Endothelial cell of umbilical vein (primary cell): ENCODE data around the gene CORO2B. TPM values are rescaled to one million over a fixed set of nuclear protein-coding genes. Genes with fewer than 3 reads are reported as not detected.

ENCODE experiments used
- BruUV-seq: library from RNA; stranded (reverse); fragments of 400-500 nt; replicated peaks from 2 replicates; lab custom pipeline; 2021; lab: Mats Ljungman, UMichigan
- CTCF ChIA-PET: fragments of 300-600, 350-600 bp; sonication (Branson Sonifier 250); formaldehyde crosslinking; loops from one replicate; lab custom pipeline; 2021; ENCODE audit warnings: antibody characterized with exemption, inconsistent platforms; lab: Charles Lee
- POLR2A ChIA-PET: fragments of 300-600, 350-600 bp; sonication (Branson Sonifier 250); formaldehyde crosslinking; loops from one replicate; lab custom pipeline; 2021; ENCODE audit warnings: antibody characterized with exemption, inconsistent platforms; lab: Charles Lee
- DNase-seq: peaks from one replicate; pipeline ENCODE4 v3.0.0-alpha.2; 2011; ENCODE audit warnings: low read depth, low spot score
- FAIRE-seq: peaks from 2 replicates; lab custom pipeline; 2011; peaks lifted over from hg19 to GRCh38; lab: Jason Lieb, UNC
- H2AFZ ChIP-seq: 2 replicates; pipeline ENCODE4 v1.6.0; 2012; ENCODE audit warnings: low read depth, low read length, control low read depth, inconsistent platforms
- H3K27ac ChIP-seq: 2 replicates; pipeline ENCODE4 v1.5.1; 2011; ENCODE audit warnings: low read depth, mild to moderate bottlenecking, control low read depth, low read length, moderate library complexity; ENCODE audit not compliant: insufficient read depth
- H3K27me3 ChIP-seq, 2 experiments: 2 replicates each; pipeline versions ENCODE4 v1.6.0 to v1.6.1; 2011; ENCODE audit warnings: low read length in 2 of 2, mixed read lengths in 1 of 2; ENCODE audit not compliant: control insufficient read depth in 2 of 2, insufficient read depth in 2 of 2
- H3K36me3 ChIP-seq, 2 experiments: 2 replicates in 1 of 2; 3 replicates in 1 of 2; pipeline ENCODE4 v1.5.1; 2011; ENCODE audit warnings: low read length in 2 of 2, mild to moderate bottlenecking in 1 of 2, moderate library complexity in 1 of 2; ENCODE audit not compliant: control insufficient read depth in 2 of 2, insufficient read depth in 2 of 2; ENCODE audit errors: extremely low read depth in 1 of 2
- H3K4me1 ChIP-seq: 3 replicates; pipeline ENCODE4 v1.5.1; 2011; ENCODE audit warnings: mild to moderate bottlenecking, low read length; ENCODE audit not compliant: control insufficient read depth, insufficient read depth; ENCODE audit errors: extremely low read depth
- H3K4me2 ChIP-seq: 2 replicates; pipeline ENCODE4 v1.6.1; 2011; ENCODE audit warnings: low read length, control low read depth, mixed read lengths; ENCODE audit not compliant: insufficient read depth
- H3K4me3 ChIP-seq, 3 experiments: fragments of 200-600 bp in 1 of 3; sonication (generic), shearing (Covaris generic) in 1 of 3; replicated peaks in 1 of 3; 2 replicates each; pipeline ENCODE4 v1.5.1; 2011 to 2016; ENCODE audit warnings: control low read depth in 3 of 3, low read length in 3 of 3, mild to moderate bottlenecking in 2 of 3, inconsistent platforms in 1 of 3, low read depth in 1 of 3, moderate library complexity in 1 of 3; ENCODE audit not compliant: insufficient read depth in 1 of 3
- H3K79me2 ChIP-seq: 2 replicates; pipeline ENCODE4 v1.6.0; 2012; ENCODE audit warnings: low read length, inconsistent platforms; ENCODE audit not compliant: control insufficient read depth, insufficient read depth
- H3K9ac ChIP-seq: replicated peaks from 2 replicates; pipeline ENCODE3; 2011; ENCODE audit warnings: low read length, control low read depth; ENCODE audit not compliant: insufficient read depth; ENCODE audit errors: extremely low read depth
- H3K9me1 ChIP-seq: replicated peaks from 3 replicates; pipeline ENCODE4 v1.6.0; 2011; ENCODE audit warnings: mild to moderate bottlenecking, low read length; ENCODE audit not compliant: control insufficient read depth, insufficient read depth; ENCODE audit errors: extremely low read depth
- H3K9me3 ChIP-seq: replicated peaks from 2 replicates; pipeline ENCODE4 v1.5.1; 2012; ENCODE audit warnings: low read length, inconsistent platforms; ENCODE audit not compliant: control insufficient read depth, insufficient read depth
- H4K20me1 ChIP-seq: replicated peaks from 2 replicates; pipeline ENCODE3; 2011; ENCODE audit warnings: mild to moderate bottlenecking, low read length; ENCODE audit not compliant: control insufficient read depth, insufficient read depth; ENCODE audit errors: extremely low read depth
- EZH2 ChIP-seq: IDR thresholded peaks from 2 replicates; pipeline ENCODE4 v1.6.1; 2012; ENCODE audit warnings: borderline replicate concordance, low read depth, mild to moderate bottlenecking, moderate library complexity, low read length, inconsistent platforms; ENCODE audit not compliant: severe bottlenecking
- FOS ChIP-seq: IDR thresholded peaks from 2 replicates; pipeline ENCODE4 v1.6.1; 2011; ENCODE audit warnings: mild to moderate bottlenecking, low read length, moderate library complexity, borderline replicate concordance; ENCODE audit not compliant: insufficient read depth
- GATA2 ChIP-seq: IDR thresholded peaks from 2 replicates; pipeline ENCODE4 v1.7.0; 2011; ENCODE audit warnings: low read depth, mild to moderate bottlenecking, moderate library complexity, mixed read lengths, low read length; ENCODE audit not compliant: insufficient read length, insufficient read depth
- JUN ChIP-seq: IDR thresholded peaks from 2 replicates; pipeline ENCODE4 v1.6.1; 2011; ENCODE audit warnings: borderline replicate concordance, low read depth; ENCODE audit not compliant: insufficient read length, insufficient read depth
- POLR2AphosphoS5 ChIP-seq: IDR thresholded peaks from 2 replicates; pipeline ENCODE4 v1.6.1; 2012; ENCODE audit warnings: low read depth, mild to moderate bottlenecking, control low read depth, low read length, moderate library complexity; ENCODE audit not compliant: insufficient read depth
- dilution Hi-C: fragments of 300-500 bp; cut with MboI; formaldehyde crosslinking; loops from one replicate; pipeline ENCODE4 v1.15.0; 2019; ENCODE audit warnings: low sequenced_read_pairs; ENCODE audit not compliant: extremely low pct_ligation_motif_present
- intact Hi-C: fragments of 100-400 bp; cut with micrococcal nuclease; formaldehyde crosslinking; loops from one replicate; pipeline ENCODE4 v1.10.0; 2022
- polyA plus RNA-seq, 4 experiments: library from polyadenylated mRNA; depleted of rRNA in 3 of 4; stranded (reverse) in 3 of 4; unstranded in 1 of 4; fragments of >200 nt; gene quantifications; 2 replicates each; pipeline versions ENCODE4 v1.2.1 to v1.2.3, GENCODE V29; 2011 to 2012; ENCODE audit warnings: missing spikeins in 1 of 4
- total RNA-seq: library from RNA; stranded (reverse); gene quantifications from 2 replicates; pipeline ENCODE4 v1.2.3, GENCODE V29; 2021
- TF ChIP-seq, protein P1 (sequence below), 2 donors: IDR thresholded peaks; 1 replicate in 1 of 2; 2 replicates in 1 of 2; pipeline ENCODE4 v1.5.1; 2011; ENCODE audit warnings: low read length in 2 of 2, mild to moderate bottlenecking in 2 of 2, moderate library complexity in 2 of 2, control low read depth in 1 of 2, inconsistent platforms in 1 of 2, low read depth in 1 of 2; ENCODE audit not compliant: insufficient read depth in 1 of 2; ENCODE audit errors: extremely low read depth in 1 of 2

CORO2B gene
- total and polyA plus RNA-seq, 2 donors (not counting 3 experiments of a cell fraction or from before 2014, with no cell fraction given) = 2.4 to 3.7 TPM

DNA sequence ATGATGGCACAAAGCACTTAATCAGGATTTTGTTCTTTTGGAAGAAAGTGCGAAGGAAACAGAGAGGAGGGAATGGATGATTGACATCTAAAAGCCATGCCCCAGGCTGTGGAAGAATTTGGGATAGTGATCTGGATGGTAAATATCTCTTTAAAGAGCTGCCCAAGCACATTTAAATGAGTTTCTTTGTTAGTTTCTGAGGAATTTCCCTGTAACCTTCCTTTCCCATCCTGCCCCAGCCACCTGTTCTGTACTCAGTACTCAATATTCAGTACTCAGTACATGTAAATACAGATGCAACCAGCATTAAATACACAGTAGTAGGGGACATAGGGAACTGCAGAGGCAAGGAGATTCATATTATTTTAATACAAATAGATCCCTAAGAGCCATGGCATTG, 7.8 kb upstream of the CORO2B start:
- FAIRE-seq = no peak
- Histone ChIP-seq H3K4me1 (no peaks in the 10 kb centered on the region), H3K79me2 (no peaks in the 10 kb centered on the region)

DNA sequence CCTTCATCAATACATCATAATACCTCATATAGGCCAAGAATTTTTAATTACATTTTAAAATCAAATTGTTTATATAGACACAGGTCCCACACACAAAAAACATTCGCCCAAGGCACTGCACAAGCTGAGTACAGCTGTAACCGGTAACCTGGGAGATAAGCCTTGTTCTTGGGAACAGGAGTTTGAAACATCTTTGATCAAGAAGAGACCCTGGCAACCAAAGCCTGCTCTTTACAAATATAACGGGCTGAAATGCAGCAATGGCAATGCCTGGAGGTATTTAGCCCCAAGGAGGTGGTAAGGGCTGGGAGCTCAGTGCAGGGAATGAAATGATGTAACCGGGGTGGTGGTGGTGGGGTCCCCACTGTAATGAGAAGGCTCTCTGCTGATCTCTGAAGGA, 7.2 kb upstream of the CORO2B start:
- Histone ChIP-seq H3K36me3 (no peaks in the 10 kb centered on the region), H3K9me1 (no peaks in the 10 kb centered on the region), H3K9ac (no peak overlapping the region), H3K4me3 (no peak overlapping the region), H3K27me3 (peaks cover 47 to 49% of the 10 kb centered on the region in 2 experiments), H3K4me2 (no peak overlapping the region), H3K79me2 (no peaks in the 10 kb centered on the region), H3K9me3 (no peaks in the 10 kb centered on the region), H3K4me1 (no peaks in the 10 kb centered on the region), H3K27ac (no peak overlapping the region), H4K20me1 (no peaks in the 10 kb centered on the region), H2AFZ (no peak overlapping the region)
- intact Hi-C loops (no loop called here), dilution Hi-C loops (no loop called here)
- ChIA-PET POLR2A (no interaction called here), CTCF (interaction anchor here (1.0 to 7.2 kb wide), 6 partner anchors 11 to 304 kb away, joined by 3 to 52 read pairs (median 6); no protein-coding TSS in a partner anchor)
- no peak for FAIRE-seq
- DNase-seq = no peak
- TF ChIP-seq EZH2 = no peak
- TF ChIP-seq FOS = no peak
- no peak for TF ChIP-seq JUN
- no peak for TF ChIP-seq GATA2
- no peak for TF ChIP-seq POLR2AphosphoS5
- TF ChIP-seq, protein P1, sequence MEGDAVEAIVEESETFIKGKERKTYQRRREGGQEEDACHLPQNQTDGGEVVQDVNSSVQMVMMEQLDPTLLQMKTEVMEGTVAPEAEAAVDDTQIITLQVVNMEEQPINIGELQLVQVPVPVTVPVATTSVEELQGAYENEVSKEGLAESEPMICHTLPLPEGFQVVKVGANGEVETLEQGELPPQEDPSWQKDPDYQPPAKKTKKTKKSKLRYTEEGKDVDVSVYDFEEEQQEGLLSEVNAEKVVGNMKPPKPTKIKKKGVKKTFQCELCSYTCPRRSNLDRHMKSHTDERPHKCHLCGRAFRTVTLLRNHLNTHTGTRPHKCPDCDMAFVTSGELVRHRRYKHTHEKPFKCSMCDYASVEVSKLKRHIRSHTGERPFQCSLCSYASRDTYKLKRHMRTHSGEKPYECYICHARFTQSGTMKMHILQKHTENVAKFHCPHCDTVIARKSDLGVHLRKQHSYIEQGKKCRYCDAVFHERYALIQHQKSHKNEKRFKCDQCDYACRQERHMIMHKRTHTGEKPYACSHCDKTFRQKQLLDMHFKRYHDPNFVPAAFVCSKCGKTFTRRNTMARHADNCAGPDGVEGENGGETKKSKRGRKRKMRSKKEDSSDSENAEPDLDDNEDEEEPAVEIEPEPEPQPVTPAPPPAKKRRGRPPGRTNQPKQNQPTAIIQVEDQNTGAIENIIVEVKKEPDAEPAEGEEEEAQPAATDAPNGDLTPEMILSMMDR (IDR thresholded peaks at IDR 0.05; ENCODE audit: extremely low read depth in 1 of 2, insufficient read depth in 1 of 2, low read depth in 1 of 2, low read length in 2 of 2) = no peak
- no TSS peak for BruUV-seq

More for the DNA sequence above, 7.8 kb upstream of the CORO2B start:
- Histone ChIP-seq H4K20me1 (no peaks in the 10 kb centered on the region), H3K36me3 (no peaks in the 10 kb centered on the region), H3K27ac (no peak overlapping the region), H3K9ac (no peak overlapping the region), H3K27me3 (peaks cover 45 to 50% of the 10 kb centered on the region in 2 experiments), H3K4me2 (no peak overlapping the region), H2AFZ (no peak overlapping the region), H3K4me3 (no peak overlapping the region), H3K9me3 (no peaks in the 10 kb centered on the region), H3K9me1 (no peaks in the 10 kb centered on the region)
- CTCF ChIA-PET = interaction anchor here (1.0 to 7.2 kb wide), 5 partner anchors 10 to 354 kb away, joined by 3 to 52 read pairs (median 7); no protein-coding TSS in a partner anchor
- no peak for DNase-seq
- TF ChIP-seq, protein P1 (IDR thresholded peaks at IDR 0.05; ENCODE audit: extremely low read depth in 1 of 2, insufficient read depth in 1 of 2, low read depth in 1 of 2, low read length in 2 of 2) = no peak
- dilution Hi-C loops = no loop called here
- no TSS peak for BruUV-seq
- POLR2A ChIA-PET = no interaction called here
- intact Hi-C loops = no loop called here
